ENCODE data around the gene ADO. TPM values are rescaled to one million over a fixed set of nuclear protein-coding genes. Genes with fewer than 3 reads are reported as not detected.
"Not testable (repeated sequence)": the region's sequence is repeated elsewhere in the genome, so short reads cannot be mapped to it uniquely, and the experiment has no call there.

ADO gene
- total and polyA plus RNA-seq, 10 of the 15 experiments (the other 5 are each of a cell fraction or from before 2014, with no cell fraction given), result 4.3 to 44.6 (median 18.7) TPM

DNA sequence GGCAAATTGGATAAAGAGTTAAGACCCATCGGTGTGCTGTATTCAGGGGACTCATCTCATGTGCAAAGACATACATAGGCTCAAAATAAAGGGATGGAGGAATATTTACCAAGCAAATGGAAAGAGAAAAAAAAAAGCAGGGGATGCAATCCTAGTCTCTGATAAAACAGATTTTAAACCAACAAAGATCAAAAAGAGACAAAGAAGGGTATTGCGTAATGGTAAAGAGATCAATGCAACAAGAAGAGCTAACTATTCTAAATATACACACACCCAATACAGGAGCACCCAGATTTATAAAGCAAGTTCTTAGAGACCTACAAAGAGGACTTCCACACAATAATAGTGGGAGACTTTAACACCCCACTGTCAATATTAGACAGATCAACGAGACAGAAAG, 20.0 kb upstream of the ADO start:
- not testable (repeated sequence) for BruUV-seq (replicated peaks); DNase-seq (ENCODE audit: low read depth, low spot score)
- SMC1A ChIA-PET (ENCODE audit: uncharacterized antibody, unreplicated experiment), result interaction anchor here (1.0 to 1.8 kb wide), 4 partner anchors 14 to 27 kb away, joined by 4 to 6 read pairs (median 4); no protein-coding TSS in a partner anchor

DNA sequence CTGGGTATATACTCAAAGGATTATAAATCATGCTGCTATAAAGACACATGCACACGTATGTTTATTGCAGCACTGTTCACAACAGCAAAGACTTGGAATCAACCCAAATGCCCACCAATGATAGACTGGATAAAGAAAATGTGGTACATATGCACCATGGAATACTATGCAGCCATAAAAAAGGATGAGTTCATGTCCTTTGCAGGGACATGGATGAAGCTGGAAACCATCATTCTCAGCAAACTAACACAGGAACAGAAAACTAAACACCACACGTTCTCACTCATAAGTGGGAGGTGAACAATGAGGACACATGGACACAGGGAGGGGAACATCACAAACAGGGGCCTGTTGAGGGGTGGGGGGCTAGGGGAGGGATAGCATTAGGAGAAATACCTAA, 16.2 kb upstream of the ADO start:
- H4K20me1 ChIP-seq (ENCODE audit: control insufficient read depth, insufficient read depth); H3K4me1 ChIP-seq (ENCODE audit: control insufficient read depth, insufficient read depth, low read length); BruUV-seq (replicated peaks); DNase-seq (ENCODE audit: low read depth, low spot score); H3K9ac ChIP-seq (ENCODE audit: control insufficient read depth, insufficient read depth, low read length); H3K4me2 ChIP-seq (ENCODE audit: control insufficient read depth, insufficient read depth); H3K27ac ChIP-seq (ENCODE audit: control insufficient read depth, insufficient read depth); H3K36me3 ChIP-seq (ENCODE audit: control insufficient read depth in 2 of 2, insufficient read depth in 2 of 2, low read length in 1 of 2); H2AFZ ChIP-seq (ENCODE audit: control insufficient read depth, low read depth, low read length); POLR2A ChIA-PET; H3K9me3 ChIP-seq (replicated peaks; ENCODE audit: control insufficient read depth, insufficient read depth, low read length); FAIRE-seq; CTCF ChIA-PET; H3K27me3 ChIP-seq (replicated peaks in 1 of 2; ENCODE audit: control insufficient read depth in 2 of 2, insufficient read depth in 2 of 2, low read length in 1 of 2); H3K79me2 ChIP-seq (ENCODE audit: control insufficient read depth, insufficient read depth, low read length); in situ Hi-C loops (cut with MboI); H3K4me3 ChIP-seq; ATAC-seq; intact Hi-C loops (cut with micrococcal nuclease; ENCODE audit: unreplicated experiment): not testable (repeated sequence)
- ChIA-PET RAD21 (ENCODE audit: unreplicated experiment) (interaction anchor here (0.8 to 1.1 kb wide), 2 partner anchors 62 to 177 kb away, joined by 3 read pairs; no protein-coding TSS in a partner anchor), SMC1A (ENCODE audit: uncharacterized antibody, unreplicated experiment) (interaction anchor here (1.0 kb wide), 1 partner anchor 9 kb away, joined by 4 read pairs; no protein-coding TSS in a partner anchor)
- 96% methylated on average over 2 of the region's 2 CpGs for WGBS (ENCODE audit: insufficient coverage, insufficient replicate concordance, low lambda C conversion rate, missing lambda C conversion rate)

More for the DNA sequence above, 20.0 kb upstream of the ADO start:
- H3K27ac ChIP-seq (ENCODE audit: control insufficient read depth, insufficient read depth); H3K4me1 ChIP-seq (ENCODE audit: control insufficient read depth, insufficient read depth, low read length); H3K27me3 ChIP-seq (replicated peaks in 1 of 2; ENCODE audit: control insufficient read depth in 2 of 2, insufficient read depth in 2 of 2, low read length in 1 of 2); H3K9ac ChIP-seq (ENCODE audit: control insufficient read depth, insufficient read depth, low read length); H3K9me3 ChIP-seq (replicated peaks; ENCODE audit: control insufficient read depth, insufficient read depth, low read length); in situ Hi-C loops (cut with MboI); H3K36me3 ChIP-seq (ENCODE audit: control insufficient read depth in 2 of 2, insufficient read depth in 2 of 2, low read length in 1 of 2); ATAC-seq; intact Hi-C loops (cut with micrococcal nuclease; ENCODE audit: unreplicated experiment); FAIRE-seq; H3K79me2 ChIP-seq (ENCODE audit: control insufficient read depth, insufficient read depth, low read length); H2AFZ ChIP-seq (ENCODE audit: control insufficient read depth, low read depth, low read length); H3K4me3 ChIP-seq; H3K4me2 ChIP-seq (ENCODE audit: control insufficient read depth, insufficient read depth); H4K20me1 ChIP-seq (ENCODE audit: control insufficient read depth, insufficient read depth): not testable (repeated sequence)
- RAD21 ChIA-PET (ENCODE audit: unreplicated experiment), result interaction anchor here (1.0 kb wide), 1 partner anchor 13 kb away, joined by 4 read pairs; no protein-coding TSS in a partner anchor
- POLR2A ChIA-PET, result interaction anchor here (1.2 kb wide), 1 partner anchor 43 kb away, joined by 3 read pairs; no protein-coding TSS in a partner anchor
- 62% methylated on average over 3 of the region's 3 CpGs for WGBS (ENCODE audit: insufficient coverage, insufficient replicate concordance, low lambda C conversion rate, missing lambda C conversion rate)
- CTCF ChIA-PET, result interaction anchor here (0.7 kb wide), 1 partner anchor 12 kb away, joined by 3 read pairs; no protein-coding TSS in a partner anchor
